Hypothalamus (tissue), 51 donors: Measurements from ENCODE around the gene COX11.

ENCODE experiments used
- DNase-seq, 51 donors: peaks; one replicate each; lab custom pipeline; 2025; lab: John Stamatoyannopoulos, UW

Gene COX11

DNA sequence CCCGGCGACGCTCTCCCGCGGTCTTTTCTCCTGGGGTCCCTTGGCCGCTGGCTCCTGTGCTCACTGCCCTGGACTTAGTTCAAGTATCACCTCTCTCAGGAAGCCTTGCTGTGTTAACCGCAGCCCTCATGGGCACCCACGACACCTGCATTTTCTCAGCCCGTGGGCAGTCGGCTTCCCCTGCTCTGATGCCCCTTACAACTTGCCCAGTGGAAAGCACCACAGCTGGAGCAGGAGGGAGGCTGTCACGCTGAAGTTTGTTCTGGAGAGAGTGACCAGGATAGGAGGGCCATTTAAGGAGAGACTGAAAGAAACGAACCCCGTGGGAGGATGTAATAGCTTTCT lies 506 bp upstream of the COX11 start:
- DNase-seq: peak in 21 of 51 donors; percentile 17 to 84 (median 55)

DNA sequence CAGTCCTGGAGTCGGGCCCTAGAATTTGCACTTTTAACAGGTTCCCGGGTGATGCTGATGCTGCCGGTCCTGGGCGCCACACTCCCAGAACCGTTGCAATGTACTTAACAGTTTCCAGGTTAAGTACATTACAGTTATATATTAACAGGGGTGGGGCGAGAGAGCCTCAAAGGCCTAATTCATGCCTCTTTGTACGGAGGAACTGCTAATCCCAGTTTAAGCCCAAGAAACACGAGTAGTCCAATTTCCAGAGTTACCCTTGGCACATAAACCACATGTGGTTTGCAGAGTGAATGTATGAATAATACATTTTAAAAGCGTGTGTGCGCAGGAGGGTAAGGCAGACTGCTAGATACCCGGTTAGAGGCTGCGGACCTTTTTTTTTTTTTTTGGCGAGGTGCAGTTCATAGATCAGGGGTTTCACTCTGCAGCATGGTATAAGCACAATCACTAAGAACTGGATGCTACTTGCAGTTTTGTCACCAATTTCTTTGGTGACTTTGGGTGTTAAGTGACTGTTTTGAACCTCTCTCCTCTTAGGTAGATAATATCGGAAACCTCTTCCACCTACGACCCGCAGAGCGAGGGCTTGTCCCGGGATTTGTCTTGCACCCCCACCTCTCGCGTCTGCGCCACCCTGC lies 713 bp downstream of the COX11 start:
- DNase-seq: peak in 2 of 51 donors; percentile 4 to 15

- no peak for DNase-seq
These were observed 11.7 kb downstream of the COX11 start for GRCh38 chr17:54956791-54957190.

DNA sequence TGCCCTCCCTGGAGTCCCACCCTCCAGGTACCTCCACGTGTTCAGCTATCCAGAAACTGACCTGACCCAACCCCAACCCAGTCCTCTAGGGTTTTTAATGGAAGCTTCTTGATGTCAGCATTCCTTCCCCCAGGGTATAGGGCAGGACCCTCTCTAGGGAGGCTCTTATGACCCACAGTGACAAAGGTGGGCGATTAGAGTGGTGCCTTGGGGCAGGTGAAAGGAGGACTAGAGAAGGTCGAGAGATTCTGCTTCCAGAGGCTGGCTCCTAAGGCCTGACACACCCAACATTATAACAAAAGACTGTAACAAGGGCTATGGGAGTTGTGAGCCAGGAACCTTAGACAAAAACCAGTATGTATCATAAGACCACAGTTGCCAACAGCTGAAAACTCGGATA lies 17.2 kb downstream of the COX11 start:
- DNase-seq: no peak

- no peak for DNase-seq
These were observed 18.3 kb downstream of the COX11 start for GRCh38 chr17:54950116-54950515.

- no peak for DNase-seq
These were observed 20.1 kb downstream of the COX11 start for GRCh38 chr17:54948380-54948779.

GRCh38 chr17:54947396-54947795 lies 21.1 kb downstream of the COX11 start:
- no peak for DNase-seq

GRCh38 chr17:54945671-54946070 lies 22.8 kb downstream of the COX11 start:
- no peak for DNase-seq

- no peak for DNase-seq
These were observed 23.2 kb downstream of the COX11 start for GRCh38 chr17:54945231-54945630.

- DNase-seq: no peak
These were observed 23.7 kb downstream of the COX11 start for GRCh38 chr17:54944796-54945195.

DNA sequence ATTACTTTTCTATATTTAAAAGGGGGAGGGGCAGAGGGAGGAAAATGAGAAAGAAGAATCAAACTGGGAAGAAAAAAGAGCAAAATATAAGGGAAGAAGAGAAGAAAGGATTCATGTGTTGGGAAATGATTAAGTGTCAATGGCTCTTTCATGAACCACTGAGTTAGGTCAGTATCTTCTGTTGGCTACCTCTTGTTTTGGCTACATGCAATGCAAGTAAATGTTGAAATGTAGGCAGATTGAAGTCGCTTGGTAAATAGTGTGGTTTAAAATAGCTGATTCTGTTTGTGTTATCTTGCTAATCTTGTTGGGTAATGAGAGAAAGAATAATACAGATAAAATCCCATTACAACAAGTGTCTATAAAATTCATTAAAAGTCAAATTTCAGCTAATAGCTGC lies 27.2 kb downstream of the COX11 start:
- DNase-seq: no peak

DNA sequence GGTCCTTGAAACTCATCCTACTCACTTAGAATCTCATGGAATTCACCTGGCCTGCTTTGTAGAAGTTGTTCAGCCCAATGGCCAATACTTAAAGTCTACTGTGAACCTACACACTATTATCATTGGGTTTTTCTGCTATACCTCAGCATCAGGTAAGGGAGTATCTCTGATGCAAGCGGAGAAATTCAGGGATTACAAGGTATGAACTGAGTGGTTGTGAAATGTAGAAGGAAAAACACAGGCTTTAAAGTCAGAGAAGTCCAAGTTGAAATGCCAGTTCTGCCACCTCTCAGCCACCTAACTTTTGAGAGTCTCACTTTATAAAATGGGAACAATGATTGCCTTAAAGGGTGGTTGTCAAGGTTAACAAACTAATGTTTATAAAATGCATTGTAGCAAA lies 31.0 kb downstream of the COX11 start:
- no peak for DNase-seq

DNA sequence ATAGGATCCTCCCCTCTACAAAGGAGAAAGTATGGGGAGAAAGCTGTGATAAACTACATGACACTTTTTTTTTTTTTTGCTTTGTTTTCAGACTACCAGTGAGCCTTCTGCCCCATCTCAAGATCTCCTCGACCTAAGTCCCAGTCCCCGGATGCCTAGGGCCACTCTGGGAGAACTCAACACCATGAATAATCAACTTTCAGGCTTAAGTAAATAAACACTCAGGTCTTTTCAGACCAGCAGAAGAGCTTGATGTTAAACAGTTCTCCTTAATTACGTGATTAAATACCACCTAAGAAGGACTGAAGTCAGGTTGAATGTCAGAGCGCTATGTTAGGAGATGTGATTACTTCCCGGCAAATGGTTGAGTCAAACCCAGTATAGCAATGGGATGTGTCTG lies 31.4 kb downstream of the COX11 start:
- no peak for DNase-seq

DNA sequence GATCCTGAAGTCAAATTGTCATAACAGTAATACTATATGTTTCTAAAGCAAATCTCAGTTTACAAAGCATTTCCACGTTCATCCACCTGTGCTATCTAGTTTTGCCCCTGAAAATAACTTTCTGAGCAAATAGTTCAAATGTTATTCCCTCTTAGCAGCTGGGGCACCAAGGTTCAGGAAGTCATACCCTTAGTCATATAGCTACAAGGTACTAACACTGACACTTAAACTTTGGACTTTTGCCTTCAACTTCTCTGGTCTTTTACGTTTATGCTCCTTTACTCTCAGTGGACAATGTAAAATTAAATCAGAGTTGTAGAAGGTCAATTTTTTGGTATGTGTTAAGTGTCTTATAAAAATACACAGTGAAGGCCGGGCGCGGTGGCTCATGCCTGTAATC lies 33.0 kb downstream of the COX11 start:
- DNase-seq: no peak

DNA sequence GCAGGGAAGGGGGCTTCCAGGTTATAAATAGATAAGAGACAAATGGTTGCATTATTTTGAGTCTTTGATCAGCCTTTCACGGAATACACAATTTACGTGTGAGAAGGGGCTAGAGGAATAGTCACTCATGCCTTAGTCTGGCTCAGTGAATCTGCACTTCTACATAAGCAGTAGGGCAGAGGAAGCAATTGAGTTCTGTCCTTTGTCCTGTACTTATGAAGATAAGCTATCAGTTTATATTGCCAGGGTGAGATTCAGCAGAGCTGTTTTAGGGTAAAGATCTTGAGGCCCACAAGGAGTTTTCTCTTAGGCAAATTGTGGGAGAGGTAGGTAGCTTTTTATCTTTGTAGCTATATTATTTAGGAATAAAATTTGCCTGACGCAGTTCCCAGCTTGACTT lies 34.5 kb downstream of the COX11 start:
- no peak for DNase-seq

GRCh38 chr17:54932711-54933110 lies 35.7 kb downstream of the COX11 start:
- DNase-seq: no peak

- no peak for DNase-seq
These were observed 40.9 kb downstream of the COX11 start for GRCh38 chr17:54927525-54927924.

DNA sequence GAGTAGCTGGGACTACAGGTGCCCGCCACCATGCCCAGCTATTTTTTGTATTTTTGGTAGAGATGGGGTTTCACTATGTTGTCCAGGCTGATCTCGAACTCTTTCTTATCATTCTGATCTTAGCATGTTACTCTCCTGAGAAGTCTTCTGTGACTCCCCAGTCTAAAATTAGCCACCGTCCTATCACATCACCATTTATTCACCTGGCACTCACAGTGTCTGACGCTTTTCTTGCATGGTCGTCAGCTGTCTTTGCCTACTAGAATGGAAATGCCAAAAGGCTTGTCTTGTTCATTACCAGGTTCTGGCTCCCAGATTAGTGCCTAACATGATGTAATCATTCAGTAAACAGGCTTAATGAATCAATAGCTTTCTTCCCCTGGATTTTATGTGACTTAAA lies 44.0 kb downstream of the COX11 start:
- no peak for DNase-seq

DNA sequence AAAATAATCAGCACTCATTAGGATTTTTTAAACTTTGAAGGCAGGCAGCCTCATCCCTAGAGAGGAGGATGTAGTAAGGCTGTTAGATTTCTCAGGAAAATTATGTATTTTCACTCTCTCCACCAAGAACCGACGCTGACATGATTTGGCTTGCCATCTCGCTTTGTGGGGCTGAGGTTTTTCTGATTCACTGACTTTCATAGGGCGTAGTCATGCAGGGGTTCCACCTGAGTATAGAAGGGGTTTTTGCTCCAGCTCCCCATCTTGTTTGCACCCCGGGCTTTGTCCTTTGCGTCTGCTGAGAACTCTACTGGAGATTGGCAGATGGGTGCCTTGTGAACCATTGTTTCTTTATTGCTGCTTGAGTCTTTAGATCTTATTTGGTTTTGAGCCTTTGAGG lies 47.6 kb downstream of the COX11 start:
- DNase-seq: no peak

- DNase-seq: no peak
These were observed 49.0 kb downstream of the COX11 start for GRCh38 chr17:54919425-54919824.

GRCh38 chr17:54916721-54917120 lies 51.7 kb downstream of the COX11 start:
- no peak for DNase-seq
